Spleen (tissue), 11 donors: ENCODE results near the gene TTLL8. TPM values are rescaled to one million over a fixed set of nuclear protein-coding genes. Genes with fewer than 3 reads are reported as not detected.

Source experiments
- DNase-seq: peaks from one replicate; pipeline ENCODE4 v3.0.0-alpha.2; 2020
- H3K27ac ChIP-seq, 8 donors: fragments of 200-600 bp; sonication (generic) in 7 of 8; 1 replicate in 4 of 8; 2 replicates in 4 of 8; pipeline versions ENCODE4 v1.5.0 to v1.8.0; 2016 to 2021; ENCODE audit warnings: inconsistent platforms in 4 of 8, mild to moderate bottlenecking in 4 of 8, moderate library complexity in 1 of 8
- H3K27me3 ChIP-seq, 7 donors: fragments of 200-600 bp; sonication (generic) in 6 of 7; replicated peaks in 1 of 7; 1 replicate in 4 of 7; 2 replicates in 3 of 7; pipeline versions ENCODE4 v1.5.0 to v1.8.0; 2016 to 2021; ENCODE audit warnings: inconsistent platforms in 3 of 7, mild to moderate bottlenecking in 1 of 7
- H3K36me3 ChIP-seq, 6 donors: fragments of 200-600 bp; sonication (generic) in 5 of 6; 1 replicate in 4 of 6; 2 replicates in 2 of 6; pipeline versions ENCODE4 v1.5.0 to v1.8.0; 2016 to 2021; ENCODE audit warnings: inconsistent platforms in 2 of 6
- H3K4me1 ChIP-seq, 6 donors: fragments of 200-600 bp; sonication (generic) in 5 of 6; 1 replicate in 3 of 6; 2 replicates in 3 of 6; pipeline versions ENCODE4 v1.5.0 to v1.8.0; 2016 to 2021; ENCODE audit warnings: inconsistent platforms in 3 of 6
- H3K4me3 ChIP-seq, 8 donors: fragments of 200-600 bp; sonication (generic) in 7 of 8; 1 replicate in 4 of 8; 2 replicates in 4 of 8; pipeline versions ENCODE4 v1.5.0 to v1.8.0; 2016 to 2021; ENCODE audit warnings: inconsistent platforms in 4 of 8, mild to moderate bottlenecking in 4 of 8, moderate library complexity in 2 of 8
- H3K9me3 ChIP-seq, 8 donors: fragments of 200-600 bp; sonication (generic) in 7 of 8; 1 replicate in 4 of 8; 2 replicates in 4 of 8; pipeline versions ENCODE4 v1.5.0 to v1.8.0; 2016 to 2021; ENCODE audit warnings: inconsistent platforms in 4 of 8
- CTCF ChIP-seq, 11 experiments: fragments of 200-600 bp in 7 of 11; fragments of 450-650 bp in 4 of 11; sonication (generic) in 4 of 11; IDR thresholded peaks in 8 of 11; conservative IDR thresholded peaks in 3 of 11; 1 replicate in 7 of 11; 2 replicates in 4 of 11; pipeline versions ENCODE4 v1.4.0 to v1.8.0; 2016 to 2021; ENCODE audit warnings: antibody characterized with exemption in 11 of 11, inconsistent platforms in 4 of 11, mild to moderate bottlenecking in 1 of 11
- POLR2A ChIP-seq, 3 donors: fragments of 450-650 bp; IDR thresholded peaks; one replicate each; pipeline ENCODE4 v1.5.1; 2017; ENCODE audit warnings: antibody characterized with exemption in 3 of 3, mild to moderate bottlenecking in 1 of 3
- POLR2AphosphoS5 ChIP-seq, 3 donors: sonication (generic); formaldehyde crosslinking; IDR thresholded peaks; one replicate each; pipeline ENCODE4 v1.5.1; 2017; ENCODE audit warnings: antibody characterized with exemption in 3 of 3
- WGBS, 5 donors: extraction: QIAGEN DNeasy Blood & Tissue Kit in 3 of 5; methylation state at CpG; one replicate each; pipeline versions ENCODE4 v1.1.5 to v1.1.7; 2013 to 2018; 5-methylcytosine and 5-hydroxymethylcytosine counted together
- intact Hi-C: fragments of 100-400 bp; cut with DNase I; formaldehyde crosslinking; loops from one replicate; pipeline ENCODE4 v1.15.0; 2023; ENCODE audit warnings: low total_unique reads
- polyA plus RNA-seq, 3 donors: library from polyadenylated mRNA; stranded (reverse); fragments of 200-250 nt; gene quantifications; one replicate each; pipeline ENCODE4 v1.2.1, GENCODE V29; 2013
- total RNA-seq, 7 donors: library from RNA; depleted of rRNA in 3 of 7; stranded (reverse); fragments of >200 nt in 3 of 7; fragmentation: NEBNext Ultra II Directional in 4 of 7; extraction: Animal tissue kit (Norgen Biotek cat#: 25700) in 4 of 7; gene quantifications; one replicate each; pipeline versions ENCODE4 v1.1.0 to v1.2.1, GENCODE V29; 2016 to 2021
- donor health status: healthy with polysubstance abuse.
- donor health status: DM: no; HTN: no; CAD: no; lungs with moderate emphysema.
- donor health status: DM: no; HTN: no; CAD: no.
- donor health status: Bipolar disorder and iron deficiency.
- donor health status: healthy.
- donor health status: DM: no; HTN: no; CAD: no.
- donor health status: DM: yes; HTN: yes; CAD: no.

TTLL8 gene
- total and polyA plus RNA-seq, 10 donors: not detected

GRCh38 chr22:49995361-49996118 lies 62.6 kb downstream of the TTLL8 start:
- WGBS, 5 donors: 78 to 85% (median 81%) methylated on average over 7 to 10 of the region's 10 CpGs

GRCh38 chr22:49995041-49995360 lies 63.1 kb downstream of the TTLL8 start:
- H3K27ac ChIP-seq: no peak overlapping the region
- H3K4me3 ChIP-seq: no peak overlapping the region
- H3K27me3 ChIP-seq: peaks cover 0 to 14% (median 8%) of the 10 kb centered on the region in 7 donors
- WGBS, 5 donors: 62 to 70% (median 65%) methylated on average over 3 of the region's 3 CpGs
- TF ChIP-seq POLR2AphosphoS5 (IDR thresholded peaks at IDR 0.05) (no peak), CTCF (IDR thresholded peaks at IDR 0.05 in 8 of 11, conservative IDR thresholded peaks at IDR 0.05 in 3 of 11) (no peak), POLR2A (IDR thresholded peaks at IDR 0.05) (no peak)
- peaks cover 0 to 19% (median 13%) of the 10 kb centered on the region in 8 donors for H3K9me3 ChIP-seq
- H3K4me1 ChIP-seq: peaks cover 4 to 29% (median 16%) of the 10 kb centered on the region in 6 donors
- DNase-seq: no peak
- no peaks in the 10 kb centered on the region for H3K36me3 ChIP-seq
- intact Hi-C loops: no loop called here

More at GRCh38 chr22:49995361-49996118, 62.6 kb downstream of the TTLL8 start:
- Histone ChIP-seq H3K27me3 (peaks cover 0 to 19% (median 13%) of the 10 kb centered on the region in 7 donors), H3K4me1 (peaks cover 4 to 34% (median 18%) of the 10 kb centered on the region in 6 donors), H3K27ac (no peak overlapping the region), H3K4me3 (no peak overlapping the region), H3K9me3 (peaks cover 0 to 13% (median 11%) of the 10 kb centered on the region in 8 donors), H3K36me3 (no peaks in the 10 kb centered on the region)
- no peak for DNase-seq
- TF ChIP-seq POLR2AphosphoS5 (IDR thresholded peaks at IDR 0.05) (no peak), CTCF (IDR thresholded peaks at IDR 0.05 in 8 of 11, conservative IDR thresholded peaks at IDR 0.05 in 3 of 11) (no peak), POLR2A (IDR thresholded peaks at IDR 0.05) (no peak)
- intact Hi-C loops: no loop called here

GRCh38 chr22:49994361-49995040 lies 63.6 kb downstream of the TTLL8 start:
- Histone ChIP-seq H3K27me3 (peaks cover 0 to 9% (median 3%) of the 10 kb centered on the region in 7 donors), H3K9me3 (peaks cover 0 to 22% (median 15%) of the 10 kb centered on the region in 8 donors), H3K27ac (no peak overlapping the region), H3K4me3 (no peak overlapping the region), H3K36me3 (no peaks in the 10 kb centered on the region), H3K4me1 (peaks cover 4 to 25% (median 12%) of the 10 kb centered on the region in 6 donors)
- DNase-seq: no peak
- TF ChIP-seq POLR2A (IDR thresholded peaks at IDR 0.05) (no peak), POLR2AphosphoS5 (IDR thresholded peaks at IDR 0.05) (no peak), CTCF (IDR thresholded peaks at IDR 0.05 in 8 of 11, conservative IDR thresholded peaks at IDR 0.05 in 3 of 11) (no peak)
- intact Hi-C loops: loop anchor here (5.0 kb wide), 1 partner anchor 62 kb away; no protein-coding TSS in a partner anchor
- 84 to 94% (median 88%) methylated on average over 9 to 21 of the region's 21 CpGs for WGBS, 5 donors
